Endothelial cell of umbilical vein (primary cell): ENCODE results near the gene CTBS. TPM values are rescaled to one million over a fixed set of nuclear protein-coding genes. Genes with fewer than 3 reads are reported as not detected.

ENCODE experiments used
- BruUV-seq: library from RNA; stranded (reverse); fragments of 400-500 nt; replicated peaks from 2 replicates; lab custom pipeline; 2021; lab: Mats Ljungman, UMichigan
- CTCF ChIA-PET: fragments of 300-600, 350-600 bp; sonication (Branson Sonifier 250); formaldehyde crosslinking; loops from one replicate; lab custom pipeline; 2021; ENCODE audit warnings: antibody characterized with exemption, inconsistent platforms; lab: Charles Lee
- POLR2A ChIA-PET: fragments of 300-600, 350-600 bp; sonication (Branson Sonifier 250); formaldehyde crosslinking; loops from one replicate; lab custom pipeline; 2021; ENCODE audit warnings: antibody characterized with exemption, inconsistent platforms; lab: Charles Lee
- DNase-seq: peaks from one replicate; pipeline ENCODE4 v3.0.0-alpha.2; 2011; ENCODE audit warnings: low read depth, low spot score
- FAIRE-seq: peaks from 2 replicates; lab custom pipeline; 2011; peaks lifted over from hg19 to GRCh38; lab: Jason Lieb, UNC
- H2AFZ ChIP-seq: 2 replicates; pipeline ENCODE4 v1.6.0; 2012; ENCODE audit warnings: low read depth, low read length, control low read depth, inconsistent platforms
- H3K27ac ChIP-seq: 2 replicates; pipeline ENCODE4 v1.5.1; 2011; ENCODE audit warnings: low read depth, mild to moderate bottlenecking, control low read depth, low read length, moderate library complexity; ENCODE audit not compliant: insufficient read depth
- H3K27me3 ChIP-seq, 2 experiments: 2 replicates each; pipeline versions ENCODE4 v1.6.0 to v1.6.1; 2011; ENCODE audit warnings: low read length in 2 of 2, mixed read lengths in 1 of 2; ENCODE audit not compliant: control insufficient read depth in 2 of 2, insufficient read depth in 2 of 2
- H3K36me3 ChIP-seq, 2 experiments: 2 replicates in 1 of 2; 3 replicates in 1 of 2; pipeline ENCODE4 v1.5.1; 2011; ENCODE audit warnings: low read length in 2 of 2, mild to moderate bottlenecking in 1 of 2, moderate library complexity in 1 of 2; ENCODE audit not compliant: control insufficient read depth in 2 of 2, insufficient read depth in 2 of 2; ENCODE audit errors: extremely low read depth in 1 of 2
- H3K4me1 ChIP-seq: 3 replicates; pipeline ENCODE4 v1.5.1; 2011; ENCODE audit warnings: mild to moderate bottlenecking, low read length; ENCODE audit not compliant: control insufficient read depth, insufficient read depth; ENCODE audit errors: extremely low read depth
- H3K4me2 ChIP-seq: 2 replicates; pipeline ENCODE4 v1.6.1; 2011; ENCODE audit warnings: low read length, control low read depth, mixed read lengths; ENCODE audit not compliant: insufficient read depth
- H3K4me3 ChIP-seq, 3 experiments: fragments of 200-600 bp in 1 of 3; sonication (generic), shearing (Covaris generic) in 1 of 3; replicated peaks in 1 of 3; 2 replicates each; pipeline ENCODE4 v1.5.1; 2011 to 2016; ENCODE audit warnings: control low read depth in 3 of 3, low read length in 3 of 3, mild to moderate bottlenecking in 2 of 3, inconsistent platforms in 1 of 3, low read depth in 1 of 3, moderate library complexity in 1 of 3; ENCODE audit not compliant: insufficient read depth in 1 of 3
- H3K79me2 ChIP-seq: 2 replicates; pipeline ENCODE4 v1.6.0; 2012; ENCODE audit warnings: low read length, inconsistent platforms; ENCODE audit not compliant: control insufficient read depth, insufficient read depth
- H3K9ac ChIP-seq: replicated peaks from 2 replicates; pipeline ENCODE3; 2011; ENCODE audit warnings: low read length, control low read depth; ENCODE audit not compliant: insufficient read depth; ENCODE audit errors: extremely low read depth
- H3K9me1 ChIP-seq: replicated peaks from 3 replicates; pipeline ENCODE4 v1.6.0; 2011; ENCODE audit warnings: mild to moderate bottlenecking, low read length; ENCODE audit not compliant: control insufficient read depth, insufficient read depth; ENCODE audit errors: extremely low read depth
- H3K9me3 ChIP-seq: replicated peaks from 2 replicates; pipeline ENCODE4 v1.5.1; 2012; ENCODE audit warnings: low read length, inconsistent platforms; ENCODE audit not compliant: control insufficient read depth, insufficient read depth
- H4K20me1 ChIP-seq: replicated peaks from 2 replicates; pipeline ENCODE3; 2011; ENCODE audit warnings: mild to moderate bottlenecking, low read length; ENCODE audit not compliant: control insufficient read depth, insufficient read depth; ENCODE audit errors: extremely low read depth
- CTCF ChIP-seq, 2 donors: IDR thresholded peaks; 1 replicate in 1 of 2; 2 replicates in 1 of 2; pipeline ENCODE4 v1.5.1; 2011; ENCODE audit warnings: low read length in 2 of 2, mild to moderate bottlenecking in 2 of 2, moderate library complexity in 2 of 2, control low read depth in 1 of 2, inconsistent platforms in 1 of 2, low read depth in 1 of 2; ENCODE audit not compliant: insufficient read depth in 1 of 2; ENCODE audit errors: extremely low read depth in 1 of 2
- EZH2 ChIP-seq: IDR thresholded peaks from 2 replicates; pipeline ENCODE4 v1.6.1; 2012; ENCODE audit warnings: borderline replicate concordance, low read depth, mild to moderate bottlenecking, moderate library complexity, low read length, inconsistent platforms; ENCODE audit not compliant: severe bottlenecking
- FOS ChIP-seq: IDR thresholded peaks from 2 replicates; pipeline ENCODE4 v1.6.1; 2011; ENCODE audit warnings: mild to moderate bottlenecking, low read length, moderate library complexity, borderline replicate concordance; ENCODE audit not compliant: insufficient read depth
- GATA2 ChIP-seq: IDR thresholded peaks from 2 replicates; pipeline ENCODE4 v1.7.0; 2011; ENCODE audit warnings: low read depth, mild to moderate bottlenecking, moderate library complexity, mixed read lengths, low read length; ENCODE audit not compliant: insufficient read length, insufficient read depth
- JUN ChIP-seq: IDR thresholded peaks from 2 replicates; pipeline ENCODE4 v1.6.1; 2011; ENCODE audit warnings: borderline replicate concordance, low read depth; ENCODE audit not compliant: insufficient read length, insufficient read depth
- MAX ChIP-seq: IDR thresholded peaks from 2 replicates; pipeline ENCODE4 v1.6.1; 2011; ENCODE audit not compliant: insufficient read depth, insufficient read length
- MYC ChIP-seq: IDR thresholded peaks from one replicate; pipeline ENCODE4 v1.6.1; 2011; ENCODE audit warnings: mild to moderate bottlenecking, low read depth, low read length
- POLR2A ChIP-seq: IDR thresholded peaks from 2 replicates; pipeline ENCODE4 v1.6.1; 2012; ENCODE audit warnings: low read depth, mild to moderate bottlenecking, control low read depth, low read length
- POLR2AphosphoS5 ChIP-seq: IDR thresholded peaks from 2 replicates; pipeline ENCODE4 v1.6.1; 2012; ENCODE audit warnings: low read depth, mild to moderate bottlenecking, control low read depth, low read length, moderate library complexity; ENCODE audit not compliant: insufficient read depth
- dilution Hi-C: fragments of 300-500 bp; cut with MboI; formaldehyde crosslinking; loops from one replicate; pipeline ENCODE4 v1.15.0; 2019; ENCODE audit warnings: low sequenced_read_pairs; ENCODE audit not compliant: extremely low pct_ligation_motif_present
- intact Hi-C: fragments of 100-400 bp; cut with micrococcal nuclease; formaldehyde crosslinking; loops from one replicate; pipeline ENCODE4 v1.10.0; 2022
- polyA plus RNA-seq, 4 experiments: library from polyadenylated mRNA; depleted of rRNA in 3 of 4; stranded (reverse) in 3 of 4; unstranded in 1 of 4; fragments of >200 nt; gene quantifications; 2 replicates each; pipeline versions ENCODE4 v1.2.1 to v1.2.3, GENCODE V29; 2011 to 2012; ENCODE audit warnings: missing spikeins in 1 of 4
- total RNA-seq: library from RNA; stranded (reverse); gene quantifications from 2 replicates; pipeline ENCODE4 v1.2.3, GENCODE V29; 2021

The CTBS gene
- total and polyA plus RNA-seq, 2 donors (not counting 3 experiments of a cell fraction or from before 2014, with no cell fraction given): 11.4 to 14.3 TPM

GRCh38 chr1:84510668-84511067, 63.6 kb downstream of the CTBS start:
- H3K4me3 ChIP-seq: no peak overlapping the region
- ChIA-PET POLR2A (no interaction called here), CTCF (interaction anchor here (0.7 to 0.9 kb wide), 2 partner anchors 109 to 369 kb away, joined by 3 read pairs; no protein-coding TSS in a partner anchor)
- H3K36me3 ChIP-seq: no peaks in the 10 kb centered on the region
- peaks cover under 1% of the 10 kb centered on the region for H3K79me2 ChIP-seq
- no peak overlapping the region for H3K9ac ChIP-seq
- H3K4me1 ChIP-seq: peaks cover 5% of the 10 kb centered on the region
- no peaks in the 10 kb centered on the region for H3K9me3 ChIP-seq
- BruUV-seq: no TSS peak
- intact Hi-C loops: no loop called here
- H3K9me1 ChIP-seq: no peaks in the 10 kb centered on the region
- DNase-seq (no peak), FAIRE-seq (no peak)
- H2AFZ ChIP-seq: no peak overlapping the region
- H3K27ac ChIP-seq: no peak overlapping the region
- no peaks in the 10 kb centered on the region for H4K20me1 ChIP-seq
- TF ChIP-seq POLR2A (no peak), POLR2AphosphoS5 (no peak), GATA2 (no peak), EZH2 (no peak), FOS (no peak), MYC (no peak), JUN (no peak), CTCF (IDR thresholded peaks at IDR 0.05; ENCODE audit: extremely low read depth in 1 of 2, insufficient read depth in 1 of 2, low read depth in 1 of 2, low read length in 2 of 2) (no peak), MAX (no peak)
- no peak overlapping the region for H3K4me2 ChIP-seq
- dilution Hi-C loops: no loop called here
- H3K27me3 ChIP-seq: no peaks in the 10 kb centered on the region
